Posterior vena cava (tissue), 2 donors: ENCODE data around the gene IGFBP1. TPM values are rescaled to one million over a fixed set of nuclear protein-coding genes. Genes with fewer than 3 reads are reported as not detected.
"Not testable (repeated sequence)": the region's sequence is repeated elsewhere in the genome, so short reads cannot be mapped to it uniquely, and the experiment has no call there.

Experiments
- DNase-seq: peaks from one replicate; pipeline ENCODE4 v3.0.0-alpha.2; 2020; ENCODE audit warnings: low spot score
- intact Hi-C, 2 donors: fragments of 100-400 bp; cut with DNase I; formaldehyde crosslinking; loops; one replicate each; pipeline versions ENCODE4 v1.14.1 to v1.14.2; 2022 to 2023
- long read RNA-seq, 2 donors: library from polyadenylated mRNA; unstranded; transcript quantifications; one replicate each; pipeline ENCODE4 v2.0.0, GENCODE V29; 2020 to 2021
- total RNA-seq, 2 donors: library from RNA; stranded (reverse); fragmentation: NEBNext Ultra II Directional; extraction: Animal tissue kit (Norgen Biotek cat#: 25700); gene quantifications; one replicate each; pipeline ENCODE4 v1.2.1, GENCODE V29; 2021
- donor health status: DM: yes; HTN: yes; CAD: no.
- donor health status: DM: yes; HTN: yes; CAD: no.

The IGFBP1 gene
- not detected for total RNA-seq
- long read RNA-seq, donor 1 = 0 reads
- long read RNA-seq, donor 2 = 0 reads

- DNase-seq = no peak
- intact Hi-C loops = no loop called here
Measured at GRCh38 chr7:45888185-45888992, at the start of gene IGFBP1. Gene IGFBP1, plus strand, starts transcription at chr7:45888488. Its CDS starts 165 bp downstream, at chr7:45888653.

- intact Hi-C loops, DNase-seq: not testable (repeated sequence)
Measured at GRCh38 chr7:45838852-45839251, 49.4 kb upstream of the IGFBP1 start.

DNA sequence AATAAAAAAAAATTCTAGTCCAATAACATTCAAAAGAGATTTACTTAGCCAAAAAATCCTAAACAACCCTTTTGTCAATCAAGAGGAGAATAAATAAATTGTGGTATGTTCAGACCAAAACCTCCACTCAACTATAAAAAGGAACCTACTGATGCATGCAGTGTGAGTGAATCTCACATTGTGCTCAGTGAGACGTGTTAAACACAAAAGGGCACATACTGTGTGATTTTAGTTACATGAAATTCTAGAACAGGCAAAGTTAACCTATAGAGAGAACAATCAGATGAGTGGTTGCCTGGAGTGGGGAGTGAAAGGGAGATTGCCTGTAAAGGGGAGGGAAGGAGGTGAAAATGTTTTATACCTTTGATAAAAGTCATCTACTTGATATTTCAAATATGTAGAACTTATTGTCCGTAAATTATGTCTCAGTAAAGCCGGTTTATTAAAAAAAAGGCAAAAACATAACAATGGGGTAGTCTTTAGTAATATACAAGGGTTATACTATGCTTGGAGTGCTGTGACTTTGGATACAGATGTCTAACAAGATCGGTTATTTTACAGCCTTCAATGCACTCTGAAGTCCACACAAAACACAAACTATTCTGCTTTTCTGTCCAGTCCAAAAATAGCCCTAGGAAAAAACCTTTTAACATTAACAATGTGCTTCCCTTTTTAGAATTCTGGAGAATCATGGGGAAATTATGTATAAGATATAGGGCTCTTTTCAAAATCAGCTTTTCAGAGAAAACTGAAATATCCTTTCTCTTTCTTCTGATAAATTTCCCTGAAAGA is 46.2 kb upstream of the IGFBP1 start:
- DNase-seq, intact Hi-C loops: not testable (repeated sequence)

DNA sequence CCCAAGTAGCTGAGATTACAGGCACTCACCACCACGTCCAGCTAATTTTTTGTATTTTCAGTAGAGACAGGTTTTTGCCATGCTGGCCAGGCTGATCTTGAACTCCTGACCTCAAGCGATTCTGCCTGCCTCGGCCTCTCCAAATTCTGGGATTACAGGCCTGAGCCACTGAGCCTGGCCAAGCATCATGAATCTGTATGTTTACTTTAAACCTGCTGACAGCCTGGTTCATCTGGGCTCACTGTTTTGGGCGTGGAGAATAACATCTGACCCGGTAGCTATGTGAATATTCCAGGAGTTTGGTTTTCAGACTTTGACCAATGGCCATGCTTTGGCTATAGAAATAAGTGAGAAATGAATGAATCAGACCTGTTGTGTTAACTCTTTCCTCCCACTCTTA is 41.8 kb upstream of the IGFBP1 start:
- DNase-seq, intact Hi-C loops: not testable (repeated sequence)

DNA sequence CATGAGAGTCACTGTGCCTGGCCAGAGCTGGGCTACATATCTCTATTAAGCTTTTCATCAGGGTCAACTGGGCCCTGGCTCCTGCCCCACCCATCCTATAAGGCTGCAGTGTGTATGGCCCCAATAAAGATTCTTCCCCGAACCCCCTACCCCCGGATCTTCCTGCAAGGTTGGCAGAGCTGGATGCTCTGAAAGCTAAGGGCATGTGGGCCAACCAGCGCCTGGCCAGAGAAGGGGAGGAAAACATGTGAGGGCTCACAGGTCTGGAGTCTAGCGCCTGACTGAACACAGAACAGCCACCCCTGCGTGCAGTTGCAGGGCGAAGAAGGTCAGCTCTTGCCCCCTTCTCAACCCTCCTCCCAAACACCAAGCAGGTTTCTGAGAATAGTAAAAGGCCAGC is 39.6 kb upstream of the IGFBP1 start:
- intact Hi-C loops, DNase-seq: not testable (repeated sequence)

DNA sequence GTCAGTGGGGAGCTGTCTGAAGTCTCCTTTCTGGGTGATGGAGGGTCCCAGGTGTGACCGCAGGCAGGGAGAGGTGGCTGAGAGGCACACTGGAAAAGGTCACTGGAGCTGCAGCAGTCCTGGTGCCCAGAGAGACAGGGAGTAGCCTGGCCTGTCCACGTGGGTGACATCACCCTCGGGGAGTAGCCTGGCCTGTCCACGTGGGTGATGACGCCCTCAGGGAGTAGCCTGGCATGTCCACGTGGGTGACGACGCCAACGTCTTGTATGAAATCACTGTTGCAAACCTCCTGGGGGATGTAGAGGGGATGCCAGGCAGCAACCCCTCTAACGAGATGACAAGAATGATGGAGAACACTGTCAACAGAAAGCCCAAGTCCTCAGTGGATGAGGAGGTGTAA is 35.3 kb upstream of the IGFBP1 start:
- intact Hi-C loops = loop anchor here (10.0 kb wide), 1 partner anchor 698 kb away; the partner anchor contains the start of gene RAMP3 (in 2 of the 2)
- not testable (repeated sequence) for DNase-seq

DNA sequence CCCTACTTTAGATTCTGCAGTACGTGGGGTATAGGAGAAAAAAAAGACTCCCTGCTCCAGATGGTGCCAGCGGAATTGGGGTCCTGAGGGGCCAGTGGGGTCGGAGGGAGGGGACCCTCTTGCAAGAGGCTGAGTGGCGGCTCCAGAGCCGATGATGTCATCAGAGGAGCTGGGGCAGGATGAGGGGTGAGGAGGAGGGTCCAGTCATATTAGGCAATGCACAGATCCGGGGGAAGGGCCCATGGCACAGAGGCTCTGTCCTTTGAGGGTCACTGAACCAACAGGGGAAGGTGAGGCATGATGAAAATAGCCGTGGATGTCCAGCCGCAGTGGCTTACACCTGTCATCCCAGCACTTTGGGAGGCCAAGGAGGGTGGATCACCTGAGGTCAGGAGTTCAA is 34.8 kb upstream of the IGFBP1 start:
- intact Hi-C loops = loop anchor here (10.0 kb wide), 1 partner anchor 699 kb away; the partner anchor contains the start of gene RAMP3 (in 2 of the 2)
- DNase-seq = not testable (repeated sequence)

DNA sequence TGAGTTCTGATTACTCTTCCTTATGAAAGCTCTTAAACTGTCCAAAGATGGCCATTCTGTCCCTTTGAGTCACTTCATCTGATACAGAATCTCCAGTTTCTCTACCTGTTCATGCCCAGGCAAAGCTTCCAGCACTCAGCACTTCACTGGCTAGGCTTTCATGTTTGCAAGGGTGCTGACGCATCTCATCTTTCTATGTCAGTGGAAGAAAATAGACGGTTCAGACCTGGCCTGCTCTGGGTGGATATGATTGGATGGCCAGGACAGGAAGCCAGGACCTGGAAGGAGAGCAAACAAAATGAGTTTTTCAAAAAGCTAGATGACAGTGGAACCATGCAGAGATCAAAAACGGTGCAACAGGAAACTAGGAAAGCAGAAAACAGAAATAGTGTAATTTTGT is 32.6 kb upstream of the IGFBP1 start:
- DNase-seq = not testable (repeated sequence)
- intact Hi-C loops = loop anchor here (10.0 kb wide), 1 partner anchor 701 kb away; the partner anchor contains the start of gene RAMP3 (in 2 of the 2)

GRCh38 chr7:45856888-45857287 is 31.4 kb upstream of the IGFBP1 start:
- intact Hi-C loops = loop anchor here (10.0 kb wide), 1 partner anchor 702 kb away; the partner anchor contains the start of gene RAMP3 (in 2 of the 2)
- not testable (repeated sequence) for DNase-seq

DNA sequence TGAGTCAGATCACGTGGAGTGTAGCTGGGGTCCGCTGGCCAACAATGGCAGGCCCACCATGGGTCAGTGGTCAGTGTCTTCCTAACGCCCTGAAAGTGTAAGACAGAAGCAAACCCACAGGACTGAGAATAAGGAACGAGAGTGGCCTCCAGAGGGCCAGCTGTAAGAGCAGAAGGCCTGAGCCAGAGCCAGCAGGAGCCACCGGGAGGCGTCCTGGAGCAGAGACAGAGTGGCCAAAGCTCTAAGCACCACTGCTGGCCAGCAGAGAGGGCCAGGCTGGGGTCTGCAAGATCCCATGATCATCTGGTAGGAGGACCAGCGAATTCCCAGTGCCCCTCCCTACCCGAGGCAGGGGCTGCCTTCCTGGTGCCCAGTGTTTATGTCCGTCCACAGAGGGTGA is 24.6 kb upstream of the IGFBP1 start:
- no peak for DNase-seq
- intact Hi-C loops = no loop called here

GRCh38 chr7:45865594-45866410 is 22.5 kb upstream of the IGFBP1 start:
- intact Hi-C loops = no loop called here

DNA sequence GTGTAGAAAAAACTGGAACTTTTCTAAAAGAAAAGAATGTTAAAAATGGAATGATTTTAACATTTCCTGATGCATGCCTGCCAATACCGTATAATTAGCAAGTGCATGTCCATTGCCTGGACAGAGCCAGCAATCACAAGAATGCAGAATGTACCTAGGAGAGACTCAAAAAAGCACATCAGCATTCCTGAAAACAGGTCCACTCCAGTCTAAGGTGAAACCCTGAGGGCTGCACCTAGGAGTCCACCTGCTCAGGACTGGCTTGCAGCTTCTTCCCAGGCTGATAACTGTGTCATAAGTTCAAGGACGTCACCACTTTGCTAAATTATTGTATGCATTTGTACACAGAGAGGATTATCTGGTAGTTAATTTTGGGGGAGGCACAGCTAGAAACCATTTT is 20.8 kb upstream of the IGFBP1 start:
- intact Hi-C loops = no loop called here
- DNase-seq = no peak

More at GRCh38 chr7:45865594-45866410, 22.5 kb upstream of the IGFBP1 start:
- DNase-seq = no peak

DNA sequence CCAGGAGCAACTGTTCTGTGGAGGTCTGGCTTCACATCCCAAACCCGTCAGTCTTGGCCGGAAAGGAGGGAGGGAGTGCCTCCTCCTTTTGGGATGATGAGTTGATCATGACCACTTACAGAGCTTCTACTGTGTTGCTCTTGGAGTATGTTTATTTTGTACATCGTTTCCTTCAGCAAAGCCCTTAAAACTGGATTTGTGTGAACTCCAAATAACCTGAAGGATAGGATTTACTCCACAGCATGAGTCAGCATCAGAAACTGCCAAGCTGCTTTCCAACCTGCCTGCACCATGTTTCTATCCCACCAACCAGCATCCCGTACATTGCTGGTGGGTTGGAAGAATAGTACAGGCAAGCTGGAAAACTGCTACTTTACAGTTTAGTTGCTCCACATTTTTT is 18.9 kb upstream of the IGFBP1 start:
- intact Hi-C loops = no loop called here
- DNase-seq = no peak

- intact Hi-C loops = no loop called here
- DNase-seq = no peak
Measured at GRCh38 chr7:45872116-45873034, 15.9 kb upstream of the IGFBP1 start.

- DNase-seq = no peak
- intact Hi-C loops = no loop called here
Measured at GRCh38 chr7:45873035-45873354, 15.3 kb upstream of the IGFBP1 start, which contains the start of gene CCDC201. Gene CCDC201, minus strand, starts transcription at chr7:45873082. Its CDS starts 75 bp downstream, at chr7:45873007.

GRCh38 chr7:45873355-45873754 is 14.9 kb upstream of the IGFBP1 start:
- intact Hi-C loops = no loop called here
- no peak for DNase-seq

- DNase-seq = no peak
- intact Hi-C loops = no loop called here
Measured at GRCh38 chr7:45874408-45875131, 13.7 kb upstream of the IGFBP1 start.

DNA sequence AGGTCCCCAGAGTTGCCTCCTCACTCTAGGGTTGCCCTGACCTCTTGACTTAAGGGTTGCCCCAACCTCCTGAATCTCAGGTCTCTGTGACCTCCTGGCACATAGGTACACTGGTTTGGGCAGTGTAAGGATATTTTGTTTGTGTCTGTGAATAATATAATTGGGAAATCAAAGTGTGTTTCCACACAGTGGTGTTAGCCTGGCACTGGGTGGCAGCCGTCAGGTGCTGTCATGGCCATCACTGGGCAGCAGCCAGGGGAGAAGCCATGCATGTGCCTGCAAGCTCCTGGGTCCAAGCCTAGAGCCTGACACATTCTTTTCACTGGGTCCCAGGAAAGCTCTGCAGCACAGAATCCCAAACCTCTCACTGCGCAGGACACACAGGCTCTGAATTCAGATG is 11.8 kb upstream of the IGFBP1 start:
- DNase-seq = no peak

More for the DNA sequence above, 11.8 kb upstream of the IGFBP1 start:
- intact Hi-C loops = no loop called here
